ENCODE measurements around the gene AMPD3. TPM values are rescaled to one million over a fixed set of nuclear protein-coding genes. Genes with fewer than 3 reads are reported as not detected.

AMPD3 gene
- total and polyA plus RNA-seq, 9 donors: 3.4 to 5.3 (median 4.5) TPM

GRCh38 chr11:10486161-10486840 is 31.2 kb downstream of the AMPD3 start:
- peaks cover 12% of the 10 kb centered on the region for H3K36me3 ChIP-seq (ENCODE audit: control insufficient read depth, insufficient read depth, low read length)
- H3K4me1 ChIP-seq (ENCODE audit: control insufficient read depth, insufficient read depth, low read length): peaks cover 6% of the 10 kb centered on the region
- no peak for DNase-seq
- no peaks in the 10 kb centered on the region for H3K9me3 ChIP-seq (replicated peaks; ENCODE audit: control insufficient read depth, low read depth, low read length)
- no peak overlapping the region for H3K27ac ChIP-seq (ENCODE audit: low read length)
- H3K4me3 ChIP-seq (ENCODE audit: low read length): no peak overlapping the region
- no peaks in the 10 kb centered on the region for H3K27me3 ChIP-seq (ENCODE audit: control insufficient read depth, insufficient read depth, low read length)
- WGBS (ENCODE audit: insufficient coverage): 93% methylated on average over 9 of the region's 10 CpGs

GRCh38 chr11:10487002-10487647 is 32.1 kb downstream of the AMPD3 start:
- no peaks in the 10 kb centered on the region for H3K27me3 ChIP-seq (ENCODE audit: control insufficient read depth, insufficient read depth, low read length)
- H3K4me3 ChIP-seq (ENCODE audit: low read length): no peak overlapping the region
- no peak for DNase-seq
- H3K27ac ChIP-seq (ENCODE audit: low read length): no peak overlapping the region
- H3K9me3 ChIP-seq (replicated peaks; ENCODE audit: control insufficient read depth, low read depth, low read length): no peaks in the 10 kb centered on the region
- H3K36me3 ChIP-seq (ENCODE audit: control insufficient read depth, insufficient read depth, low read length): peaks cover 12% of the 10 kb centered on the region
- 87% methylated on average over 12 of the region's 16 CpGs for WGBS (ENCODE audit: insufficient coverage)
- peaks cover 6% of the 10 kb centered on the region for H3K4me1 ChIP-seq (ENCODE audit: control insufficient read depth, insufficient read depth, low read length)

GRCh38 chr11:10488121-10488933 is 33.3 kb downstream of the AMPD3 start:
- H3K27ac ChIP-seq (ENCODE audit: low read length): no peak overlapping the region
- no peak overlapping the region for H3K4me3 ChIP-seq (ENCODE audit: low read length)
- H3K27me3 ChIP-seq (ENCODE audit: control insufficient read depth, insufficient read depth, low read length): no peaks in the 10 kb centered on the region
- H3K4me1 ChIP-seq (ENCODE audit: control insufficient read depth, insufficient read depth, low read length): peaks cover 6% of the 10 kb centered on the region
- 78% methylated on average over 8 of the region's 13 CpGs for WGBS (ENCODE audit: insufficient coverage)
- H3K36me3 ChIP-seq (ENCODE audit: control insufficient read depth, insufficient read depth, low read length): peaks cover 12% of the 10 kb centered on the region
- H3K9me3 ChIP-seq (replicated peaks; ENCODE audit: control insufficient read depth, low read depth, low read length): no peaks in the 10 kb centered on the region
- DNase-seq: no peak

GRCh38 chr11:10488934-10489691 is 34.0 kb downstream of the AMPD3 start:
- 95% methylated on average over 10 of the region's 11 CpGs for WGBS (ENCODE audit: insufficient coverage)
- DNase-seq: no peak
- Histone ChIP-seq H3K27ac (ENCODE audit: low read length) (no peak overlapping the region), H3K27me3 (ENCODE audit: control insufficient read depth, insufficient read depth, low read length) (no peaks in the 10 kb centered on the region), H3K4me3 (ENCODE audit: low read length) (no peak overlapping the region), H3K4me1 (ENCODE audit: control insufficient read depth, insufficient read depth, low read length) (peaks cover 6% of the 10 kb centered on the region), H3K9me3 (replicated peaks; ENCODE audit: control insufficient read depth, low read depth, low read length) (no peaks in the 10 kb centered on the region), H3K36me3 (ENCODE audit: control insufficient read depth, insufficient read depth, low read length) (peaks cover 12% of the 10 kb centered on the region)

- whole genome bisulfite sequencing (ENCODE audit: insufficient coverage): 95% methylated on average over 5 of the region's 5 CpGs
- Histone ChIP-seq H3K4me3 (ENCODE audit: low read length) (no peak overlapping the region), H3K36me3 (ENCODE audit: control insufficient read depth, insufficient read depth, low read length) (peaks cover 19% of the 10 kb centered on the region), H3K27ac (ENCODE audit: low read length) (no peak overlapping the region), H3K9me3 (replicated peaks; ENCODE audit: control insufficient read depth, low read depth, low read length) (no peaks in the 10 kb centered on the region), H3K4me1 (ENCODE audit: control insufficient read depth, insufficient read depth, low read length) (peaks cover 6% of the 10 kb centered on the region), H3K27me3 (ENCODE audit: control insufficient read depth, insufficient read depth, low read length) (no peaks in the 10 kb centered on the region)
- no peak for DNase-seq
Measured at GRCh38 chr11:10490032-10490397, 35.0 kb downstream of the AMPD3 start.

GRCh38 chr11:10490398-10491241 is 35.6 kb downstream of the AMPD3 start:
- DNase-seq: peak; percentile 38
- Histone ChIP-seq H3K9me3 (replicated peaks; ENCODE audit: control insufficient read depth, low read depth, low read length) (no peaks in the 10 kb centered on the region), H3K27me3 (ENCODE audit: control insufficient read depth, insufficient read depth, low read length) (no peaks in the 10 kb centered on the region), H3K36me3 (ENCODE audit: control insufficient read depth, insufficient read depth, low read length) (peaks cover 19% of the 10 kb centered on the region), H3K4me1 (ENCODE audit: control insufficient read depth, insufficient read depth, low read length) (peaks cover 6% of the 10 kb centered on the region), H3K27ac (ENCODE audit: low read length) (no peak overlapping the region), H3K4me3 (ENCODE audit: low read length) (no peak overlapping the region)
- 49% methylated on average over 9 of the region's 13 CpGs for WGBS (ENCODE audit: insufficient coverage)

- no peak for DNase-seq
- no peak overlapping the region for H3K4me3 ChIP-seq (ENCODE audit: low read length)
- peaks cover 16% of the 10 kb centered on the region for H3K36me3 ChIP-seq (ENCODE audit: control insufficient read depth, insufficient read depth, low read length)
- H3K4me1 ChIP-seq (ENCODE audit: control insufficient read depth, insufficient read depth, low read length): peaks cover 6% of the 10 kb centered on the region
- H3K27ac ChIP-seq (ENCODE audit: low read length): no peak overlapping the region
- no peaks in the 10 kb centered on the region for H3K9me3 ChIP-seq (replicated peaks; ENCODE audit: control insufficient read depth, low read depth, low read length)
- no peaks in the 10 kb centered on the region for H3K27me3 ChIP-seq (ENCODE audit: control insufficient read depth, insufficient read depth, low read length)
- 100% methylated on average over 1 of the region's 2 CpGs for WGBS (ENCODE audit: insufficient coverage)
Measured at GRCh38 chr11:10492084-10492483, 37.0 kb downstream of the AMPD3 start.

- Histone ChIP-seq H3K4me1 (ENCODE audit: control insufficient read depth, insufficient read depth, low read length) (peaks cover 6% of the 10 kb centered on the region), H3K4me3 (ENCODE audit: low read length) (no peak overlapping the region), H3K9me3 (replicated peaks; ENCODE audit: control insufficient read depth, low read depth, low read length) (no peaks in the 10 kb centered on the region), H3K27me3 (ENCODE audit: control insufficient read depth, insufficient read depth, low read length) (no peaks in the 10 kb centered on the region), H3K36me3 (ENCODE audit: control insufficient read depth, insufficient read depth, low read length) (peaks cover 11% of the 10 kb centered on the region), H3K27ac (ENCODE audit: low read length) (no peak overlapping the region)
- no peak for DNase-seq
- WGBS (ENCODE audit: insufficient coverage): 87% methylated on average over 16 of the region's 18 CpGs
Measured at GRCh38 chr11:10493041-10493663, 38.1 kb downstream of the AMPD3 start.

Data from muscle of leg (tissue), 11 donors.